PC-9 (cell line): Measurements from ENCODE around the gene GRIN2A. TPM values are rescaled to one million over a fixed set of nuclear protein-coding genes. Genes with fewer than 3 reads are reported as not detected.

ENCODE experiments used
- BruUV-seq: library from RNA; stranded (reverse); fragments of 400-500 nt; replicated peaks from 2 replicates; lab custom pipeline; 2021; lab: Mats Ljungman, UMichigan
- CTCF ChIA-PET: fragments of 300-600 bp; sonication (Branson Sonifier 250); formaldehyde crosslinking; loops from one replicate; lab custom pipeline; 2022; ENCODE audit warnings: antibody characterized with exemption; lab: Charles Lee
- POLR2A ChIA-PET: fragments of 300-600 bp; sonication (Branson Sonifier 250); formaldehyde crosslinking; loops from one replicate; lab custom pipeline; 2022; ENCODE audit warnings: antibody characterized with exemption; ENCODE audit not compliant: unreplicated experiment; lab: Charles Lee
- DNase-seq, 2 experiments: peaks; one replicate each; pipeline versions ENCODE4 v3.0.0 to v3.0.0-alpha.2; 2015 to 2022; ENCODE audit warnings: mixed read lengths in 1 of 2
- H2AFZ ChIP-seq: fragments of 200-600 bp; sonication (generic); 2 replicates; pipeline ENCODE4 v1.8.1; 2017; ENCODE audit warnings: antibody characterized with exemption
- H3F3A ChIP-seq: fragments of 200-600 bp; sonication (generic); 2 replicates; pipeline ENCODE4 v1.8.1; 2017; ENCODE audit warnings: antibody characterized with exemption, mild to moderate bottlenecking, low read depth; ENCODE audit not compliant: insufficient read depth
- H3K27ac ChIP-seq: fragments of 200-600 bp; sonication (generic); 2 replicates; pipeline ENCODE4 v1.6.1; 2016; ENCODE audit warnings: mixed run types
- H3K27me3 ChIP-seq: fragments of 200-600 bp; sonication (generic); 2 replicates; pipeline ENCODE4 v1.6.1; 2016; ENCODE audit warnings: low read depth, mixed run types; ENCODE audit not compliant: insufficient read depth
- H3K36me3 ChIP-seq: fragments of 200-600 bp; sonication (generic); 2 replicates; pipeline ENCODE4 v1.6.1; 2016; ENCODE audit warnings: low read depth, mixed run types
- H3K4me1 ChIP-seq: fragments of 200-600 bp; sonication (generic); replicated peaks from 2 replicates; pipeline ENCODE4 v1.6.1; 2016; ENCODE audit warnings: mixed run types; ENCODE audit not compliant: insufficient read depth
- H3K4me2 ChIP-seq: fragments of 200-600 bp; sonication (generic); 2 replicates; pipeline ENCODE4 v1.6.1; 2017; ENCODE audit warnings: mixed run types
- H3K4me3 ChIP-seq: fragments of 200-600 bp; sonication (generic); 2 replicates; pipeline ENCODE4 v1.6.1; 2016; ENCODE audit warnings: mixed run types
- H3K79me2 ChIP-seq: fragments of 200-600 bp; sonication (generic); 2 replicates; pipeline ENCODE4 v1.6.1; 2017; ENCODE audit warnings: low read depth, mixed run types
- H3K9me2 ChIP-seq: fragments of 200-600 bp; sonication (generic); 2 replicates; pipeline ENCODE4 v1.8.1; 2017; ENCODE audit warnings: mild to moderate bottlenecking; ENCODE audit not compliant: insufficient read depth
- H3K9me3 ChIP-seq: fragments of 200-600 bp; sonication (generic); 2 replicates; pipeline ENCODE4 v1.8.1; 2016; ENCODE audit warnings: low read depth; ENCODE audit not compliant: insufficient read depth
- H4K20me1 ChIP-seq: fragments of 200-600 bp; sonication (generic); 2 replicates; pipeline ENCODE4 v1.8.1; 2017; ENCODE audit not compliant: insufficient read depth
- CTCF ChIP-seq: fragments of 200-600 bp; sonication (generic); conservative IDR thresholded peaks from 2 replicates; pipeline ENCODE4 v1.6.1; 2017; ENCODE audit warnings: mixed run types, antibody characterized with exemption, mild to moderate bottlenecking, moderate library complexity
- EZH2 ChIP-seq: fragments of 200-600 bp; sonication (generic); IDR thresholded peaks from 2 replicates; pipeline ENCODE4 v1.8.0; 2017; ENCODE audit warnings: antibody characterized with exemption, low read depth
- intact Hi-C: fragments of 100-400 bp; cut with micrococcal nuclease; formaldehyde crosslinking; loops from one replicate; pipeline ENCODE4 v1.10.0; 2022; ENCODE audit not compliant: unreplicated experiment
- total RNA-seq: library from RNA; stranded (reverse); gene quantifications from 2 replicates; pipeline ENCODE4 v1.2.3, GENCODE V29; 2021

GRIN2A gene
- total RNA-seq, 1 experiment from 2014 or later, result not detected

DNA sequence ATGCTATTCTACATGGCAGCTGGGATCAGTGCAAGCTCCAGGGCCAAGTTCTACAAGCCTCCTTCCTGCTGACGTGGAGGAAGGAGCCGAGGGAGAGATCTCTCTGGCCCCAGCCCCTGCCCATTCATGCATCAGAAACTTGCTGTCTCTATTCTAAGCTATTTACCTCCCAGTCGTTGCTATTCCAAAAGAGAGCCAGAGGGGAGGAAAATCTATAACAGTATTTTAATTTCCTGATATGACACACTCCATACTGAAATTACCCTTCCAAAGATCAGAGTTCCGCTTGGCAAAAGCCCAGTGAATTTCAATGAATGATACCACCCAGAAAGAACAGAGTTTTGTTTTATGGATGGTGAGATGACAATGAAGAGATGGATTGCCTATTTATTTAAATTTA lies 133.4 kb downstream of the GRIN2A start:
- Histone ChIP-seq H3K36me3 (no peaks in the 10 kb centered on the region), H3K9me2 (no peaks in the 10 kb centered on the region), H3F3A (no peaks in the 10 kb centered on the region), H3K27me3 (peaks cover 20% of the 10 kb centered on the region; the same call in 1 of the 2 replicates), H3K4me2 (no peak overlapping the region), H2AFZ (no peak overlapping the region), H3K4me3 (no peak overlapping the region), H3K79me2 (no peaks in the 10 kb centered on the region), H3K9me3 (no peaks in the 10 kb centered on the region), H4K20me1 (no peaks in the 10 kb centered on the region), H3K27ac (no peak overlapping the region), H3K4me1 (no peaks in the 10 kb centered on the region)
- BruUV-seq, result no TSS peak
- POLR2A ChIA-PET, result no interaction called here
- no peak for DNase-seq
- intact Hi-C loops, result no loop called here
- TF ChIP-seq CTCF, result no peak
- no peak for TF ChIP-seq EZH2
- CTCF ChIA-PET, result no interaction called here

GRCh38 chr16:10045947-10046346 lies 136.3 kb downstream of the GRIN2A start:
- no peaks in the 10 kb centered on the region for H3K9me3 ChIP-seq
- H3K27ac ChIP-seq, result no peak overlapping the region
- DNase-seq, result no peak
- ChIA-PET CTCF (no interaction called here), POLR2A (interaction anchor here (0.5 kb wide), 1 partner anchor 723 kb away, joined by 3 read pairs; no protein-coding TSS in a partner anchor)
- H3K4me3 ChIP-seq, result no peak overlapping the region
- no peak for TF ChIP-seq CTCF
- TF ChIP-seq EZH2, result no peak
- no TSS peak for BruUV-seq
- no peaks in the 10 kb centered on the region for H3F3A ChIP-seq
- H3K4me1 ChIP-seq, result no peaks in the 10 kb centered on the region
- intact Hi-C loops, result no loop called here
- no peak overlapping the region for H3K4me2 ChIP-seq
- no peaks in the 10 kb centered on the region for H3K36me3 ChIP-seq
- H4K20me1 ChIP-seq, result no peaks in the 10 kb centered on the region
- peaks cover 17% of the 10 kb centered on the region; the same call in 1 of the 2 replicates for H3K27me3 ChIP-seq
- no peaks in the 10 kb centered on the region for H3K79me2 ChIP-seq
- H3K9me2 ChIP-seq, result no peaks in the 10 kb centered on the region
- no peak overlapping the region for H2AFZ ChIP-seq

DNA sequence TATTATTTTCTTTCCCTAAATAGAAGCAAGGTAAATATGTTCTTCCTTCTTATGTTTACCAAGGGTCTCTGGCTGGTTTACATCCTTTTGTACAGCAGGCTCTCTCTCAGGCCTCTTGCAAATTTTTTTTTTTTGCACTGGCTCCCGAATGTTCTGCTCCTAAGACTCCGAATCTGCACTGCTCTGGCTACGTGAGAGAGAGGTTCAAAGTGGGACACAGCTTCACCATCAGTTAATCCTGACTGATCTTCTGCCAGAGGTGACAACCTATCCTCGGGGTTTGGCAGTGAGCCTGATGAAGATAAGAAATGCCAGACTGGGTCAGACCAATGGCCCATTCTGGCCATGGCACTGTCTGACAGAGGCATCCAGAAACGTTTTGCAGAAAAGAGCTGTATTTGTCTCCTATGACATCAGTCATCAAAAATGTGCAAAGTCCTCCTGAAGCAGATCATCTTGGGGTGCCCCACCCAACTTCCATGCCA lies 136.9 kb downstream of the GRIN2A start:
- Histone ChIP-seq H3K9me3 (no peaks in the 10 kb centered on the region), H3K27ac (no peak overlapping the region), H3K4me2 (no peak overlapping the region), H3K27me3 (peaks cover 17% of the 10 kb centered on the region; the same call in 1 of the 2 replicates), H3K9me2 (no peaks in the 10 kb centered on the region), H3K4me3 (no peak overlapping the region), H4K20me1 (no peaks in the 10 kb centered on the region), H3K36me3 (no peaks in the 10 kb centered on the region), H3K79me2 (no peaks in the 10 kb centered on the region), H3F3A (no peaks in the 10 kb centered on the region), H3K4me1 (no peaks in the 10 kb centered on the region), H2AFZ (no peak overlapping the region)
- ChIA-PET POLR2A (no interaction called here), CTCF (no interaction called here)
- no peak for DNase-seq
- intact Hi-C loops, result no loop called here
- no TSS peak for BruUV-seq
- TF ChIP-seq EZH2 (no peak), CTCF (no peak)
